Prostate gland (tissue), 2 donors: ENCODE results near the gene ARHGEF3. TPM values are rescaled to one million over a fixed set of nuclear protein-coding genes. Genes with fewer than 3 reads are reported as not detected.
A peak's percentile ranks its signal among the peaks of the same experiment; 100 is the strongest.

Experiments
- DNase-seq: peaks from one replicate; pipeline ENCODE4 v3.0.0-alpha.2; 2019; ENCODE audit warnings: low spot score
- H3K27ac ChIP-seq, 2 donors: fragments of 200-600 bp; sonication (generic); 2 replicates each; pipeline ENCODE4 v1.5.1; 2017 to 2019
- H3K27me3 ChIP-seq: fragments of 200-600 bp; sonication (generic); replicated peaks from 2 replicates; pipeline ENCODE4 v1.5.1; 2019; ENCODE audit not compliant: insufficient read depth
- H3K36me3 ChIP-seq, 2 donors: fragments of 200-600 bp; sonication (generic); 1 replicate in 1 of 2; 2 replicates in 1 of 2; pipeline versions ENCODE4 v1.5.1 to v1.8.1; 2017 to 2019
- H3K4me1 ChIP-seq: fragments of 200-600 bp; sonication (generic); replicated peaks from 2 replicates; pipeline ENCODE4 v1.5.1; 2019
- H3K4me3 ChIP-seq, 2 donors: fragments of 200-600 bp; sonication (generic); 2 replicates each; pipeline ENCODE4 v1.5.1; 2017 to 2019
- H3K9me3 ChIP-seq: fragments of 200-600 bp; sonication (generic); 2 replicates; pipeline ENCODE4 v1.5.1; 2017
- POLR2A ChIP-seq: fragments of 450-650 bp; IDR thresholded peaks from one replicate; pipeline ENCODE4 v1.6.1; 2016; ENCODE audit warnings: antibody characterized with exemption, mild to moderate bottlenecking
- POLR2AphosphoS5 ChIP-seq: sonication (generic); formaldehyde crosslinking; IDR thresholded peaks from one replicate; pipeline ENCODE4 v1.6.1; 2017; ENCODE audit warnings: antibody characterized with exemption
- WGBS: methylation state at CpG from one replicate; pipeline ENCODE4 v1.1.5; 2018; 5-methylcytosine and 5-hydroxymethylcytosine counted together
- intact Hi-C: fragments of 100-400 bp; cut with DNase I; formaldehyde crosslinking; loops from one replicate; pipeline ENCODE4 v1.14.2; 2022
- total RNA-seq, 2 donors: library from RNA; depleted of rRNA; stranded (reverse); fragments of >200 nt; gene quantifications; one replicate each; pipeline ENCODE4 v1.1.0, GENCODE V29; 2016
- TF ChIP-seq, protein P1 (sequence below), 4 experiments: fragments of 200-600 bp in 2 of 4; fragments of 450-650 bp in 2 of 4; sonication (generic) in 2 of 4; IDR thresholded peaks; 1 replicate in 3 of 4; 2 replicates in 1 of 4; pipeline ENCODE4 v1.5.1; 2016 to 2019; ENCODE audit warnings: antibody characterized with exemption in 4 of 4, mild to moderate bottlenecking in 2 of 4, moderate library complexity in 2 of 4

ARHGEF3 gene
- total RNA-seq, 2 donors from 2014 or later = 21.6 to 59.4 TPM

DNA sequence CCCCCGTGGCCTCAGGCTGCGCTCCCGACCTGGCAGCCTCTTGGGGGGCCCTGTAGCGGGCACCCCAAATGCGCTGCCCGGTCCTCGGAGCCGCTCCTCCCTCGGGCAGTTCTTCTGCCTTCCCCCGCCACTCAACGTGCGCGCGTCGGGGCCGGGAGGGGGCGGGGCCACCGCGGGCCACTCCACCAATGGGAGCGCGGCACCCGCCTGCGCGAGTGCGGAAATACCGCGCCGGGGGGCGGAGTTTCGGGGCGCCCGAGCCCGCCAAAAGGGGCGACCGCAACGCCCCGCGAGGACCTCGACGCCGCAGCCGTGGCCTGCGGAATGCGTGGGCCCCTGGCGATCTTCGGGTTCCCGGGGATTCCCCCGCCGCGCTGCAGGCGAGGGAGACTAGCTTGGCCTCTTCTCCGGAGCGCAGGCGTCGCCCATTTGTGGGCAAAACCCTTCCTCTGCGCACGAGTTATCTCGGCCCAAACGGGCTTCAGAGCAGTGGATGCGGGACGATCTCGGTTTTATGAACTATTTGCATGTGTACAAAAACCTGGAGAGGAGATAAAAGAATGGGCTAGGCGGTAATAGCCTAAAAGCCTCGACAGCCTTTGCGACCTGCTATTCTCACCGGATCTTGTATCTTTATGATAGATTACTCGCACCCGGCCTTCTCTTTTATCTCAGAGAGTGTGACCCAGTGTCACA, 118.5 kb downstream of the ARHGEF3 start, which contains the start of gene TASOR:
Gene TASOR, minus strand, starts transcription at position 144 of the 696 bp plus-strand sequence. CDS start 259 bp downstream, outside the sequence.
- H3K36me3 ChIP-seq = no peaks in the 10 kb centered on the region
- intact Hi-C loops = no loop called here
- no peaks in the 10 kb centered on the region for H3K27me3 ChIP-seq
- peak within 1 kb of the TSS; percentile 98 to 99 for H3K27ac ChIP-seq
- H3K9me3 ChIP-seq = no peaks in the 10 kb centered on the region
- WGBS = 27% methylated on average over 39 of the region's 68 CpGs
- TF ChIP-seq POLR2AphosphoS5 (peak; percentile 83), POLR2A (peak; percentile 72)
- TF ChIP-seq, protein P1, sequence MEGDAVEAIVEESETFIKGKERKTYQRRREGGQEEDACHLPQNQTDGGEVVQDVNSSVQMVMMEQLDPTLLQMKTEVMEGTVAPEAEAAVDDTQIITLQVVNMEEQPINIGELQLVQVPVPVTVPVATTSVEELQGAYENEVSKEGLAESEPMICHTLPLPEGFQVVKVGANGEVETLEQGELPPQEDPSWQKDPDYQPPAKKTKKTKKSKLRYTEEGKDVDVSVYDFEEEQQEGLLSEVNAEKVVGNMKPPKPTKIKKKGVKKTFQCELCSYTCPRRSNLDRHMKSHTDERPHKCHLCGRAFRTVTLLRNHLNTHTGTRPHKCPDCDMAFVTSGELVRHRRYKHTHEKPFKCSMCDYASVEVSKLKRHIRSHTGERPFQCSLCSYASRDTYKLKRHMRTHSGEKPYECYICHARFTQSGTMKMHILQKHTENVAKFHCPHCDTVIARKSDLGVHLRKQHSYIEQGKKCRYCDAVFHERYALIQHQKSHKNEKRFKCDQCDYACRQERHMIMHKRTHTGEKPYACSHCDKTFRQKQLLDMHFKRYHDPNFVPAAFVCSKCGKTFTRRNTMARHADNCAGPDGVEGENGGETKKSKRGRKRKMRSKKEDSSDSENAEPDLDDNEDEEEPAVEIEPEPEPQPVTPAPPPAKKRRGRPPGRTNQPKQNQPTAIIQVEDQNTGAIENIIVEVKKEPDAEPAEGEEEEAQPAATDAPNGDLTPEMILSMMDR (IDR thresholded peaks at IDR 0.05) = no peak
- peaks cover 3% of the 10 kb centered on the region for H3K4me1 ChIP-seq
- peak within 1 kb of the TSS; percentile 85 to 87 for H3K4me3 ChIP-seq
- peak; percentile 70 for DNase-seq

DNA sequence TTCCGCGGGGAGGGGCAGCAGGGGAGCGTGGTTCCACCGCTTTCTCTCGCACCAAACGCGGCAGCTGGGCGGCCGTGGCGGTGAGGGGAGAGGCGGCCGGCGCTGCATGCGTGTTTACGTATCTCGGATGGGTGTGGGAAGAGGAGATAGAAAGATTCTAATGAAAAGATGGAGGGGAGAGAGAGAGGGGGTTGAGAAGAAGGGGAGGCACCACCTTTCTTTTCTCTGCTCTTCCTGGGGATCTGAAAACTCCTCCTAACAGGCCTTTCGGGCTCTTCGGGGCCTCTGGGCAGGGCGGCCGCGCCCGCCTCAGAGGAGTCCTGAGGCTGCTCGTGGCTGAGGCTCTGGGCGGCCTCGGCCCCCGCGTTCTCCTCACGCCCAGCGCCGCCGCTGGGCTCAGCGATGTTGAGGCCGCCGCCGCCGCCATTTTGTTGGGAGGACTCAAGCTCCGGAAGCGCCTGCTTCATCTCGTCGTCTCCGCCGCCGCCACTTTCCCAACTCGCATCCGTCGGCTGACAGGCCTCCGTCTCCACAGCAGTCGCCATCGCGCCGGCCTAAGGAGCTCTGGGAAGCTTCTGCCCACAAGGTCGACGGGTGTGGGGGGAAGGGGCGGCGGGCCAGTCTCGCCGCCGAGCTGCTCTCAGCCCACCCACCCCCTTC, 119.2 kb downstream of the ARHGEF3 start:
- Histone ChIP-seq H3K4me1 (peaks cover 3% of the 10 kb centered on the region), H3K9me3 (no peaks in the 10 kb centered on the region), H3K27me3 (no peaks in the 10 kb centered on the region), H3K36me3 (no peaks in the 10 kb centered on the region), H3K27ac (peak overlapping the region; percentile 98 to 99), H3K4me3 (peak overlapping the region; percentile 85 to 87)
- WGBS = under 1% methylated on average over 51 of the region's 58 CpGs
- TF ChIP-seq POLR2AphosphoS5 = peak; percentile 38
- TF ChIP-seq, protein P1 (IDR thresholded peaks at IDR 0.05) = peak in 1 of 4 experiments; percentile 6
- TF ChIP-seq POLR2A = peak; percentile 55
- DNase-seq = peak; percentile 65
- intact Hi-C loops = no loop called here

GRCh38 chr3:56681984-56682461, 119.7 kb downstream of the ARHGEF3 start:
- Histone ChIP-seq H3K27ac (peak overlapping the region; percentile 98 to 99), H3K4me3 (peak overlapping the region; percentile 85 to 87), H3K4me1 (peaks cover 3% of the 10 kb centered on the region), H3K27me3 (no peaks in the 10 kb centered on the region), H3K9me3 (no peaks in the 10 kb centered on the region), H3K36me3 (no peaks in the 10 kb centered on the region)
- 21% methylated on average over 10 of the region's 10 CpGs for WGBS
- intact Hi-C loops = no loop called here
- TF ChIP-seq POLR2AphosphoS5 (no peak), POLR2A (no peak)
- TF ChIP-seq, protein P1 (IDR thresholded peaks at IDR 0.05) = no peak
- DNase-seq = no peak

DNA sequence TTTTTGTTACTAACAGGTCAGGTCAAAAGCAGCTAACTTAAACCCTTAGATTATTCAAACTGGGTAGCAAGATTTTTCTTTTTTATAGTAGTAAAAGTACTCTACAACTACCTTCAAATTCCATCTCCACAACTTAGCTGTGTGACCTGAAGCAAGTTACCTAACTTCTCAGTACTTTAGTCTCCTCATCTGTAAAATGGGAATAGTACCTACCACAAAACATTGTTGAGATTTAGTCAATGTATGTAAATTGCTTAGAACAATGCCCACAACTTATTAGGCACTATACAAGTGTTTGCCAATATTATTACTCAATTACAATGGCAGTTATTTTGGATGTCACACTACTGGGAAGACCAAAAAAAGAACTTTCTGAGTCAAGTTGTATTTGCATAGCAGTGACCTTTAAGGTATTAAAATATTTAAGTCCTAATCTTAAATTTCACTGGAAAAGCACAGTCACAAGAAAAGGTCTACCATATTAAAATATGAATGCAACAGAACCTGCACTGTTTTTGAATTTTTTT, 121.6 kb downstream of the ARHGEF3 start:
- no peaks in the 10 kb centered on the region for H3K27me3 ChIP-seq
- TF ChIP-seq, protein P1 (IDR thresholded peaks at IDR 0.05) = no peak
- H3K4me3 ChIP-seq = no peak overlapping the region
- no peaks in the 10 kb centered on the region for H3K36me3 ChIP-seq
- H3K27ac ChIP-seq = no peak overlapping the region
- peaks cover 3% of the 10 kb centered on the region for H3K4me1 ChIP-seq
- intact Hi-C loops = no loop called here
- no peaks in the 10 kb centered on the region for H3K9me3 ChIP-seq
- DNase-seq = no peak

Other genes starting within 250 kb of the ARHGEF3 start
- 10 to 100 TPM; 12.3 to 34.4 TPM for gene CCDC66, start 244.8 kb downstream of the ARHGEF3 start, total RNA-seq
- 100 to 1,000 TPM in 1 of 2 donors, 10 to 100 TPM in 1; 56.5 to 120 TPM for gene TASOR, start 118.7 kb downstream of the ARHGEF3 start, total RNA-seq